Measurements from ENCODE around the gene APOA5. TPM values are rescaled to one million over a fixed set of nuclear protein-coding genes. Genes with fewer than 3 reads are reported as not detected.

APOA5 gene
- total and polyA plus RNA-seq, 2 experiments from 2014 or later: 0.18 to 0.35 TPM

DNA sequence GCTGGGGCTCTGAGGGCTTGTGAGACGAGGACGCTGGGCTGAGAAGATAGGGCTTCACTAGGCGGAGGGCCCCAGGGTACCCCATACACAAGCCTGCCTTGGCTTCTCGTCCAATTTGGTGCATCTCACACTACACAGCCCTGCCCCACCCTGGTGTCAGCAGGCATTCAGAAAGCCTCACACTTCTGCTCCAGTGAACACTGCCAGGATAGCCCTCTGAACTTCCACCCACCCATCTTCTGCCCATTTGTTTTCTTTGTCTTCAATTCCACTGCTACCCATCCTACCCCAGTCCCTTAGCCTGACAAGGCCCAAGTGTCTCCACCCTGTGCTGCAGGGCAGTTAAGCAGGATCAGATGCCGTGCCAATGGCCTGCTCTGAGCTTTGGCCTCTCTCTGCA lies 17.0 kb downstream of the APOA5 start:
- Mint-ChIP-seq H3K4me3 (no peak overlapping the region), H3K9me3 (no peaks in the 10 kb centered on the region), H3K27me3 (ENCODE audit: insufficient read depth, low read depth, poor library complexity) (peaks cover 4% of the 10 kb centered on the region), H3K27ac (no peak overlapping the region), H3K36me3 (ENCODE audit: low read depth) (peaks cover 45% of the 10 kb centered on the region), H3K4me1 (peaks cover 20% of the 10 kb centered on the region)
- Histone ChIP-seq H3K9me2 (ENCODE audit: insufficient read depth) (no peaks in the 10 kb centered on the region), H3K27ac (ENCODE audit: low read depth) (no peak overlapping the region), H3K4me3 (no peak overlapping the region; the same call in 1 of the 2 replicates), H3F3A (replicated peaks; ENCODE audit: low read depth) (0 out of 2 replicates have a peak, but pooled peaks cover 5% of the 10 kb centered on the region), H3K36me3 (ENCODE audit: insufficient read depth) (peaks cover 18% of the 10 kb centered on the region), H4K20me1 (replicated peaks; ENCODE audit: insufficient read depth) (peaks cover 8% of the 10 kb centered on the region; the same call in 1 of the 2 replicates), H3K4me2 (no peak overlapping the region), H3K4me1 (ENCODE audit: insufficient read depth) (peaks cover 20% of the 10 kb centered on the region), H3K27me3 (ENCODE audit: insufficient read depth) (no peaks in the 10 kb centered on the region), H2AFZ (no peak overlapping the region), H3K79me2 (replicated peaks; ENCODE audit: insufficient read depth) (peaks cover 23% of the 10 kb centered on the region)
- ATAC-seq (no peak), DNase-seq (ENCODE audit: low spot score) (peak; percentile 2)
- TF ChIP-seq, protein P1, sequence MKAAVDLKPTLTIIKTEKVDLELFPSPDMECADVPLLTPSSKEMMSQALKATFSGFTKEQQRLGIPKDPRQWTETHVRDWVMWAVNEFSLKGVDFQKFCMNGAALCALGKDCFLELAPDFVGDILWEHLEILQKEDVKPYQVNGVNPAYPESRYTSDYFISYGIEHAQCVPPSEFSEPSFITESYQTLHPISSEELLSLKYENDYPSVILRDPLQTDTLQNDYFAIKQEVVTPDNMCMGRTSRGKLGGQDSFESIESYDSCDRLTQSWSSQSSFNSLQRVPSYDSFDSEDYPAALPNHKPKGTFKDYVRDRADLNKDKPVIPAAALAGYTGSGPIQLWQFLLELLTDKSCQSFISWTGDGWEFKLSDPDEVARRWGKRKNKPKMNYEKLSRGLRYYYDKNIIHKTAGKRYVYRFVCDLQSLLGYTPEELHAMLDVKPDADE (IDR thresholded peaks at IDR 0.05): no peak
- no peak for TF ChIP-seq EZH2phosphoT487 (IDR thresholded peaks at IDR 0.05; ENCODE audit: unreplicated experiment)
- no peak for TF ChIP-seq JUNB (IDR thresholded peaks at IDR 0.05; ENCODE audit: unreplicated experiment)
- no peak for TF ChIP-seq ZNF462 (CRISPR knock-in tag; IDR thresholded peaks at IDR 0.05)
- no peak for TF ChIP-seq EZH2 (IDR thresholded peaks at IDR 0.05; ENCODE audit: low read depth, unreplicated experiment)
- TF ChIP-seq NANOG (IDR thresholded peaks at IDR 0.05; ENCODE audit: borderline replicate concordance): no peak
- TF ChIP-seq STAT1 (IDR thresholded peaks at IDR 0.05; ENCODE audit: unreplicated experiment): no peak
- TF ChIP-seq POLR2AphosphoS5 (IDR thresholded peaks at IDR 0.05; ENCODE audit: low read depth): no peak; the same call in 1 of the 2 replicates
- TF ChIP-seq CREB1 (CRISPR knock-in tag; IDR thresholded peaks at IDR 0.05; ENCODE audit: low read depth): no peak
- TF ChIP-seq ZNF331 (CRISPR knock-in tag; IDR thresholded peaks at IDR 0.05; ENCODE audit: low read depth): no peak
- no peak for TF ChIP-seq ZNF114 (CRISPR knock-in tag; IDR thresholded peaks at IDR 0.05)
- TF ChIP-seq CTCF (conservative IDR thresholded peaks at IDR 0.05; ENCODE audit: low read depth in 2 of 2): no peak
- TF ChIP-seq, protein P2, sequence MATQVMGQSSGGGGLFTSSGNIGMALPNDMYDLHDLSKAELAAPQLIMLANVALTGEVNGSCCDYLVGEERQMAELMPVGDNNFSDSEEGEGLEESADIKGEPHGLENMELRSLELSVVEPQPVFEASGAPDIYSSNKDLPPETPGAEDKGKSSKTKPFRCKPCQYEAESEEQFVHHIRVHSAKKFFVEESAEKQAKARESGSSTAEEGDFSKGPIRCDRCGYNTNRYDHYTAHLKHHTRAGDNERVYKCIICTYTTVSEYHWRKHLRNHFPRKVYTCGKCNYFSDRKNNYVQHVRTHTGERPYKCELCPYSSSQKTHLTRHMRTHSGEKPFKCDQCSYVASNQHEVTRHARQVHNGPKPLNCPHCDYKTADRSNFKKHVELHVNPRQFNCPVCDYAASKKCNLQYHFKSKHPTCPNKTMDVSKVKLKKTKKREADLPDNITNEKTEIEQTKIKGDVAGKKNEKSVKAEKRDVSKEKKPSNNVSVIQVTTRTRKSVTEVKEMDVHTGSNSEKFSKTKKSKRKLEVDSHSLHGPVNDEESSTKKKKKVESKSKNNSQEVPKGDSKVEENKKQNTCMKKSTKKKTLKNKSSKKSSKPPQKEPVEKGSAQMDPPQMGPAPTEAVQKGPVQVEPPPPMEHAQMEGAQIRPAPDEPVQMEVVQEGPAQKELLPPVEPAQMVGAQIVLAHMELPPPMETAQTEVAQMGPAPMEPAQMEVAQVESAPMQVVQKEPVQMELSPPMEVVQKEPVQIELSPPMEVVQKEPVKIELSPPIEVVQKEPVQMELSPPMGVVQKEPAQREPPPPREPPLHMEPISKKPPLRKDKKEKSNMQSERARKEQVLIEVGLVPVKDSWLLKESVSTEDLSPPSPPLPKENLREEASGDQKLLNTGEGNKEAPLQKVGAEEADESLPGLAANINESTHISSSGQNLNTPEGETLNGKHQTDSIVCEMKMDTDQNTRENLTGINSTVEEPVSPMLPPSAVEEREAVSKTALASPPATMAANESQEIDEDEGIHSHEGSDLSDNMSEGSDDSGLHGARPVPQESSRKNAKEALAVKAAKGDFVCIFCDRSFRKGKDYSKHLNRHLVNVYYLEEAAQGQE (IDR thresholded peaks at IDR 0.05; ENCODE audit: unreplicated experiment): no peak
